ENCODE data around the gene CACNA1I. TPM values are rescaled to one million over a fixed set of nuclear protein-coding genes. Genes with fewer than 3 reads are reported as not detected.

Gene CACNA1I
- polyA plus RNA-seq, 1 of the 3 experiments (the other 2 are of a cell fraction): not detected

DNA sequence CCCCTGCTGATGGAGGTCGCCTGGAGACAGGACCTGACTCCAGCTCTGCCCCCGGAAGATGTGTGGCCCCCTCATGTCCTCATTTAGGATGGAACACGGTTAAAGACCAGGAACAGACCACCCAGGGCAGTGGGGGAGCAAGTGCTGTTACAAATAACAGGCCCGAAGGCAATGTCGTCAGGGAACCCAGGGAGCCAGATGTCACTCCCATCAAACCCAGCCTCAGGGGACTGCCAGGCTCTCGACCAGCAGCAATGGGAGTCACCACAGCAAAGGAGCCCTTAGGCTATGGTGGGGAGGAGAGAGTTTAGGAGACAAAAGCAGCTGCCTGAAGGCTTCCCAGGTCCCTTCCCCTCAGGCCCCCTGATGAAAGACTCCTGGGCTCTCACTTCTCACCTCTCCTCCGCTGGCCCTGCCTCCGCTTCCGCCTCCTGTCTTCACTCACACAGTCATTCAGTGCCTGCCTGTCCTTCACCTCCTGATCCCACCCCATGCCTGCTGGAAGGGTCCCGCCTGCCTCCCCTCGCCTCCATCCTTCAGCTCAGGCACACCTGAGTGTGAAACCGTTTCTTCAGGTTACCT, 42.4 kb upstream of the CACNA1I start (continued):
- TF ChIP-seq, protein P1, sequence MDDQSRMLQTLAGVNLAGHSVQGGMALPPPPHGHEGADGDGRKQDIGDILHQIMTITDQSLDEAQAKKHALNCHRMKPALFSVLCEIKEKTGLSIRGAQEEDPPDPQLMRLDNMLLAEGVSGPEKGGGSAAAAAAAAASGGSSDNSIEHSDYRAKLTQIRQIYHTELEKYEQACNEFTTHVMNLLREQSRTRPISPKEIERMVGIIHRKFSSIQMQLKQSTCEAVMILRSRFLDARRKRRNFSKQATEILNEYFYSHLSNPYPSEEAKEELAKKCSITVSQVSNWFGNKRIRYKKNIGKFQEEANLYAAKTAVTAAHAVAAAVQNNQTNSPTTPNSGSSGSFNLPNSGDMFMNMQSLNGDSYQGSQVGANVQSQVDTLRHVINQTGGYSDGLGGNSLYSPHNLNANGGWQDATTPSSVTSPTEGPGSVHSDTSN (IDR thresholded peaks at IDR 0.05): no peak

DNA sequence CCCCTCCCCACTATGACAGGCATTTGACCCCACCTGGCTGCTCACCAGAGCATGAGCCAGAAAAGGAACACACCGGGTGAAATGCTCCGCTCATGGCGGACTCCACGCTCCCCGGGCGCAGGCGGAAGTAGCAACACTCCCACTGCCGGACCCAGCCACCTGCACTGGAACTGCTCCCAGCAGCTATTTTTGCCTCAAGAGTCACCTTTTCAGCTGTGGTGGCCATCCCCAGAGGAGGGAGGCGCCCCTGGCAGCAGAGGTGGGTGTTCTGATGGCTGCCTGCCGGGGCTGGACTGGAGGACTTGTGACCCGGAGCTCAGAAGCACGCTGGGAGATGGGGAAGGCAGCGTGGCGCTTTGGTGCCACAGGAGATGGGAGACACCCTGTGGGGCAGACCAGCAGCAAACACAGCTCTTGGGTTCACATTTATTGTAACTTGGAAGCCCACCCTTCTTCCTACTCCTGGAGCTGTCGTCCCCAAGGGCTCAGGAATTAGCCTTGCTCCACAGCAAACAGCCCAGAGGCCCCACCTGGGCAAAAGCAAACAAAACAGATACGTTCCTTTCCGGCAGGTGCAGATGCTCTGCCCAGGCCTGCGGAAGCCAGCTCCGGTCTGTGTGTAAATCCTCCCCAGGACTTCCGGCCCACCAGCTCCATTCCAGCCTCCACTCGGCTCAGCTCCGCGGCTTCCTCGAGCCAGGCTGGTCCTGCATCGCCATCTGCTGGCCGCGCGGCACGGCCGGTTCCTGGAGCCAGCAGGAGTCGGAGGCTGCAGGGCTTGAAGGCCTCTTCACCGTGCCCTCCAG, 41.7 kb upstream of the CACNA1I start:
- ChIA-PET CTCF (interaction anchor here (0.6 to 4.7 kb wide), 32 partner anchors 8 to 511 kb away, joined by 3 to 36 read pairs (median 4); partner anchors contain the start of genes ATF4, MIEF1, SYNGR1 and TAB1), POLR2A (interaction anchor here (0.7 to 1.7 kb wide), 6 partner anchors 8 to 209 kb away, joined by 3 to 9 read pairs (median 4); partner anchors contain the start of genes MIEF1 and RPL3)
- Histone ChIP-seq H4K20me1 (ENCODE audit: insufficient read depth) (peaks cover 37% of the 10 kb centered on the region), H3K36me3 (replicated peaks in 1 of 2; ENCODE audit: control insufficient read depth in 1 of 2, insufficient read depth in 2 of 2, low read length in 1 of 2) (peaks cover 0 to 11% of the 10 kb centered on the region in 2 experiments), H2AFZ (ENCODE audit: low read depth) (no peak overlapping the region), H3F3A (replicated peaks; ENCODE audit: insufficient read depth) (peaks cover 12% of the 10 kb centered on the region), H3K27me3 (ENCODE audit: insufficient read depth) (no peaks in the 10 kb centered on the region), H3K9me2 (no peaks in the 10 kb centered on the region), H3K4me2 (peak overlapping the region; percentile 47; the same call in 1 of the 2 replicates), H3K79me2 (ENCODE audit: insufficient read depth) (peaks cover 25% of the 10 kb centered on the region), H3K9ac (no peak overlapping the region), H3K4me1 (ENCODE audit: control insufficient read depth in 1 of 2, insufficient read depth in 2 of 2, low read depth in 1 of 2, low read length in 1 of 2) (peaks cover 4 to 27% of the 10 kb centered on the region in 2 experiments; a peak in 2 of 4 replicates), H3K9me3 (no peaks in the 10 kb centered on the region), H3K27ac (ENCODE audit: low read depth in 2 of 2, low read length in 1 of 2) (peak overlapping the region in 1 of 2 experiments; percentile 22; a peak in 1 of 4 replicates), H3K4me3 (ENCODE audit: low read depth in 2 of 2, low read length in 1 of 2) (peak overlapping the region in 1 of 2 experiments; percentile 37; a peak in 2 of 4 replicates)
- 11% methylated on average over 6 of the region's 32 CpGs for WGBS (ENCODE audit: low lambda C conversion rate)
- DNase-seq: peak; percentile 77
- no peak for TF ChIP-seq USF2 (IDR thresholded peaks at IDR 0.05; ENCODE audit: borderline replicate concordance, low read depth, low read length)
- no peak; the same call in 1 of the 2 replicates for TF ChIP-seq POLR2AphosphoS5 (IDR thresholded peaks at IDR 0.05; ENCODE audit: low read depth, low read length)
- TF ChIP-seq GABPA (IDR thresholded peaks at IDR 0.05; ENCODE audit: low read depth): no peak; the same call in 1 of the 2 replicates
- TF ChIP-seq FOXM1 (IDR thresholded peaks at IDR 0.05; ENCODE audit: low read depth): no peak
- 0 out of 2 replicates have a peak, but pooled peaks have one; percentile 32 for TF ChIP-seq YY1 (IDR thresholded peaks at IDR 0.05; ENCODE audit: low read depth)
- TF ChIP-seq MXI1 (IDR thresholded peaks at IDR 0.05; ENCODE audit: low read depth, low read length): no peak; the same call in 1 of the 2 replicates
- TF ChIP-seq NRF1 (IDR thresholded peaks at IDR 0.05; ENCODE audit: low read depth, low read length): no peak
- TF ChIP-seq EP300 (IDR thresholded peaks at IDR 0.05; ENCODE audit: borderline replicate concordance in 1 of 2, low read depth in 1 of 2, low read length in 1 of 2): no peak
- no peak for TF ChIP-seq MEF2A (IDR thresholded peaks at IDR 0.05; ENCODE audit: borderline replicate concordance, low read depth)
- no peak for TF ChIP-seq ZBTB33 (IDR thresholded peaks at IDR 0.05; ENCODE audit: borderline replicate concordance, low read depth)
- peak; percentile 74 for TF ChIP-seq SMC3 (IDR thresholded peaks at IDR 0.05; ENCODE audit: low read depth, low read length)
- peak; percentile 70 for TF ChIP-seq RFX5 (IDR thresholded peaks at IDR 0.05; ENCODE audit: low read length)
- no peak for TF ChIP-seq FOSL2 (IDR thresholded peaks at IDR 0.05; ENCODE audit: borderline replicate concordance, low read depth)
- TF ChIP-seq EZH2phosphoT487 (IDR thresholded peaks at IDR 0.05; ENCODE audit: borderline replicate concordance, low read depth): no peak
- no peak for TF ChIP-seq TCF12 (IDR thresholded peaks at IDR 0.05)
- no peak for TF ChIP-seq IRF3 (IDR thresholded peaks at IDR 0.05; ENCODE audit: low read depth, low read length)
- TF ChIP-seq JUND (IDR thresholded peaks at IDR 0.05): peak; percentile 84
- peak; percentile 26; the same call in 1 of the 2 replicates for TF ChIP-seq RCOR1 (IDR thresholded peaks at IDR 0.05; ENCODE audit: low read length)
- peak; percentile 47; the same call in 1 of the 2 replicates for TF ChIP-seq MAX (IDR thresholded peaks at IDR 0.05; ENCODE audit: low read depth)
- TF ChIP-seq TEAD4 (IDR thresholded peaks at IDR 0.05; ENCODE audit: borderline replicate concordance, insufficient read depth): no peak
- no peak for TF ChIP-seq TAF1 (IDR thresholded peaks at IDR 0.05; ENCODE audit: borderline replicate concordance, low read depth, low read length)

Measured in SK-N-SH (cell line).